GM12892 (cell line): ENCODE results near the gene PRDX6.

Experiments
- POLR2A ChIP-seq: IDR thresholded peaks from 2 replicates; pipeline ENCODE4 v1.6.1; 2011; ENCODE audit warnings: low read depth, low read length, control low read depth
- POLR2AphosphoS5 ChIP-seq: IDR thresholded peaks from 2 replicates; pipeline ENCODE4 v1.6.1; 2011; ENCODE audit warnings: low read depth, low read length, control low read depth
- TAF1 ChIP-seq: IDR thresholded peaks from 2 replicates; pipeline ENCODE4 v1.6.1; 2011; ENCODE audit warnings: low read depth, mild to moderate bottlenecking, control low read depth, low read length, borderline replicate concordance

GRCh38 chr1:173430677-173431303 lies 46.3 kb upstream of the PRDX6 start:
- TF ChIP-seq TAF1 = no peak
- TF ChIP-seq POLR2A = no peak
- TF ChIP-seq POLR2AphosphoS5 = no peak
